ENCODE results near the gene TNRC6C. TPM values are rescaled to one million over a fixed set of nuclear protein-coding genes. Genes with fewer than 3 reads are reported as not detected.

Gene TNRC6C
- total RNA-seq, 1 donor from 2014 or later = 25.8 TPM

- intact Hi-C loops (cut with DNase I) = no loop called here
- no peak for DNase-seq (ENCODE audit: low spot score in 2 of 2)
- Histone ChIP-seq H3K4me1 (peaks cover 0 to 5% of the 10 kb centered on the region in 2 donors), H3K27me3 (no peaks in the 10 kb centered on the region), H3K27ac (no peak overlapping the region), H3K9me3 (no peaks in the 10 kb centered on the region), H3K36me3 (peaks cover 0 to 9% of the 10 kb centered on the region in 2 donors), H3K4me3 (no peak overlapping the region)
- TF ChIP-seq CTCF (IDR thresholded peaks at IDR 0.05) = no peak
These were observed 53.9 kb downstream of the TNRC6C start for GRCh38 chr17:78012428-78012827.

- H3K27me3 ChIP-seq = no peaks in the 10 kb centered on the region
- H3K4me3 ChIP-seq = no peak overlapping the region
- H3K27ac ChIP-seq = no peak overlapping the region
- H3K4me1 ChIP-seq = peaks cover 0 to 5% of the 10 kb centered on the region in 2 donors
- peak in 1 of 2 donors; percentile 83 for DNase-seq (ENCODE audit: low spot score in 2 of 2)
- intact Hi-C loops (cut with DNase I) = loop anchor here (1.0 to 2.0 kb wide), 2 partner anchors 55 to 472 kb away; partner anchors contain the start of gene TNRC6C
- H3K36me3 ChIP-seq = peaks cover 0 to 9% of the 10 kb centered on the region in 2 donors
- H3K9me3 ChIP-seq = no peaks in the 10 kb centered on the region
- TF ChIP-seq CTCF (IDR thresholded peaks at IDR 0.05) = peak; percentile 64 to 80 (median 66)
These were observed 55.4 kb downstream of the TNRC6C start for GRCh38 chr17:78013683-78014467.

DNA sequence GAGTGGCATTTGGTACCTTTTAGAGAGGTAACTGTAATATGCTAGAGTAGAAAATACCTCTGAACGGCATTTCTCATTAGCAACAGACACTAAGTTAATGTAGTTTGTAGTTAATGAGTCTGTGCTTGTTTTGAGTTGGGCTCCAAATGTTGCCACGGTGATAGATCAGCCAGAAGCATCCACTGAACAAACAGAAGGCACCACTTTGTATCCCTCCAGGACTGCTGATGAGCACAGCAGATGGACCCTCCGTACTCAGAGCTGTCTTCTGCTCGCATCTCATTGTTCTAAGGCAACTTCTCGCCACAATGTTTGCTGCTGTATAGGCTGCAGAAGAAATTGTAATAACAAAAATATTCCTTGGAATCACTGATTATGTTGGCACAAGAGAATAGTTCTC lies 56.1 kb downstream of the TNRC6C start:
- no peak for DNase-seq (ENCODE audit: low spot score in 2 of 2)
- Histone ChIP-seq H3K36me3 (peaks cover 0 to 5% of the 10 kb centered on the region in 2 donors), H3K4me1 (peaks cover 0 to 5% of the 10 kb centered on the region in 2 donors), H3K27ac (no peak overlapping the region), H3K27me3 (no peaks in the 10 kb centered on the region), H3K4me3 (no peak overlapping the region), H3K9me3 (no peaks in the 10 kb centered on the region)
- no peak for TF ChIP-seq CTCF (IDR thresholded peaks at IDR 0.05)
- intact Hi-C loops (cut with DNase I) = loop anchor here (1.0 to 2.0 kb wide), 2 partner anchors 56 to 472 kb away; partner anchors contain the start of gene TNRC6C

- Histone ChIP-seq H3K4me1 (peaks cover 0 to 5% of the 10 kb centered on the region in 2 donors), H3K27ac (no peak overlapping the region), H3K9me3 (no peaks in the 10 kb centered on the region), H3K27me3 (no peaks in the 10 kb centered on the region), H3K36me3 (no peaks in the 10 kb centered on the region), H3K4me3 (no peak overlapping the region)
- intact Hi-C loops (cut with DNase I) = no loop called here
- no peak for TF ChIP-seq CTCF (IDR thresholded peaks at IDR 0.05)
- no peak for DNase-seq (ENCODE audit: low spot score in 2 of 2)
These were observed 58.3 kb downstream of the TNRC6C start for GRCh38 chr17:78016852-78017251.

- no peaks in the 10 kb centered on the region for H3K9me3 ChIP-seq
- no peaks in the 10 kb centered on the region for H3K36me3 ChIP-seq
- H3K4me3 ChIP-seq = no peak overlapping the region
- no peaks in the 10 kb centered on the region for H3K27me3 ChIP-seq
- H3K27ac ChIP-seq = peak overlapping the region in 1 of 2 donors; percentile 34
- no peak for DNase-seq (ENCODE audit: low spot score in 2 of 2)
- peak; percentile 55 to 64 (median 61) for TF ChIP-seq CTCF (IDR thresholded peaks at IDR 0.05)
- H3K4me1 ChIP-seq = peaks cover 0 to 2% of the 10 kb centered on the region in 2 donors
- intact Hi-C loops (cut with DNase I) = no loop called here
These were observed 61.0 kb downstream of the TNRC6C start for GRCh38 chr17:78019367-78019975.
